Measurements from ENCODE around the gene KRT36. TPM values are rescaled to one million over a fixed set of nuclear protein-coding genes. Genes with fewer than 3 reads are reported as not detected.

KRT36 gene
- not detected in 2 replicates for total RNA-seq

GRCh38 chr17:41489531-41489930, at the start of gene KRT36:
Gene KRT36, minus strand, starts transcription at chr17:41489910. Its CDS starts 46 bp downstream, at chr17:41489864.

GRCh38 chr17:41518789-41519449, 29.2 kb upstream of the KRT36 start, which contains the start of gene KRT15:
Gene KRT15, minus strand, starts transcription at chr17:41518890. Its CDS starts 63 bp downstream, at chr17:41518827.

GRCh38 chr17:41505007-41505808, 15.5 kb upstream of the KRT36 start, which contains the start of gene KRT13:
Gene KRT13, minus strand, starts transcription at chr17:41505612. Its CDS starts 62 bp downstream, at chr17:41505550.

GRCh38 chr17:41481036-41481435, 8.7 kb downstream of the KRT36 start, which contains the start of gene KRT35:
Gene KRT35, minus strand, starts transcription at chr17:41481151. Its CDS starts 54 bp downstream, at chr17:41481097.

GRCh38 chr17:41466988-41467387, 22.7 kb downstream of the KRT36 start, which contains the start of gene KRT32:
Gene KRT32, minus strand, starts transcription at chr17:41467386. Its CDS starts 61 bp downstream, at chr17:41467325.

GRCh38 chr17:41440531-41441033, 49.1 kb downstream of the KRT36 start, which contains the start of gene KRT38:
Gene KRT38, minus strand, starts transcription at chr17:41440983. Its CDS starts 62 bp downstream, at chr17:41440921.

Other genes starting within 250 kb of the KRT36 start
- not detected in 2 replicates for gene KRTAP9-4, start 240.2 kb downstream of the KRT36 start, total RNA-seq
- gene KRTAP9-9, start 234.5 kb downstream of the KRT36 start, total RNA-seq, result not detected in 2 replicates
- not detected in 2 replicates for gene KRTAP9-6, start 224.5 kb downstream of the KRT36 start, total RNA-seq
- not detected in 2 replicates for gene KRTAP9-7, start 214.2 kb downstream of the KRT36 start, total RNA-seq
- gene KRTAP29-1, start 187.1 kb downstream of the KRT36 start, total RNA-seq, result not detected in 2 replicates
- not detected in 2 replicates for gene KRTAP16-1, start 180.6 kb downstream of the KRT36 start, total RNA-seq
- not detected in 2 replicates for gene KRTAP17-1, start 174.2 kb downstream of the KRT36 start, total RNA-seq
- not detected in 2 replicates for gene KRT33A, start 139.1 kb downstream of the KRT36 start, total RNA-seq
- gene KRT33B, start 120.1 kb downstream of the KRT36 start, total RNA-seq, result not detected in 2 replicates
- not detected in 2 replicates for gene KRT34, start 107.6 kb downstream of the KRT36 start, total RNA-seq
- not detected in 2 replicates for gene KRT31, start 92.3 kb downstream of the KRT36 start, total RNA-seq
- not detected in 2 replicates for gene KRT37, start 65.3 kb downstream of the KRT36 start, total RNA-seq
- gene KRT38, start 48.9 kb downstream of the KRT36 start, total RNA-seq, result not detected in 2 replicates
- not detected in 2 replicates for gene KRT32, start 22.5 kb downstream of the KRT36 start, total RNA-seq
- gene KRT35, start 8.8 kb downstream of the KRT36 start, total RNA-seq, result not detected in 2 replicates
- gene KRT13, start 15.7 kb upstream of the KRT36 start, total RNA-seq, result not detected in 2 replicates
- not detected in 2 replicates for gene KRT15, start 29.0 kb upstream of the KRT36 start, total RNA-seq
- 33.3 and 57.3 TPM in 2 replicates for gene KRT19, start 38.4 kb upstream of the KRT36 start, total RNA-seq
- gene KRT9, start 82.1 kb upstream of the KRT36 start, total RNA-seq, result not detected in 2 replicates
- 0.12 and 0.26 TPM in 2 replicates for gene KRT14, start 97.0 kb upstream of the KRT36 start, total RNA-seq
- gene KRT16, start 122.9 kb upstream of the KRT36 start, total RNA-seq, result 0.17 TPM in 1 of 2 replicates, not detected in the other
- 2.5 TPM in 1 of 2 replicates, not detected in the other for gene KRT17, start 134.7 kb upstream of the KRT36 start, total RNA-seq
- 111 and 272 TPM in 2 replicates for gene EIF1, start 199.0 kb upstream of the KRT36 start, total RNA-seq
- gene GAST, start 222.4 kb upstream of the KRT36 start, total RNA-seq, result not detected in 2 replicates
- gene HAP1, start 244.7 kb upstream of the KRT36 start, total RNA-seq, result not detected in 2 replicates

Measured in pericardium fibroblast (primary cell).